ENCODE results near the gene CFAP46.
"Not testable (repeated sequence)": the region's sequence is repeated elsewhere in the genome, so short reads cannot be mapped to it uniquely, and the experiment has no call there.

CFAP46 gene

GRCh38 chr10:132972149-132972985 is 30.0 kb upstream of the CFAP46 start:
- no peaks in the 10 kb centered on the region for H3K36me3 ChIP-seq (ENCODE audit: control insufficient read depth, insufficient read depth, low read length)
- H3K4me3 ChIP-seq (ENCODE audit: low read length): no peak overlapping the region
- DNase-seq (ENCODE audit: low read depth, low spot score): no peak
- no peaks in the 10 kb centered on the region for H3K9me3 ChIP-seq (ENCODE audit: control insufficient read depth, insufficient read depth, low read length)
- no peak overlapping the region for H3K27ac ChIP-seq (ENCODE audit: low read length)
- H3K4me1 ChIP-seq (ENCODE audit: control insufficient read depth, insufficient read depth, low read length): peaks cover 9% of the 10 kb centered on the region; the same call in 1 of the 2 replicates
- H3K27me3 ChIP-seq (ENCODE audit: control insufficient read depth, insufficient read depth, low read length): no peaks in the 10 kb centered on the region
- no CpG with 5 or more reads among the region's 26 CpGs for WGBS (ENCODE audit: insufficient coverage, insufficient read length)

GRCh38 chr10:132971448-132972148 is 29.2 kb upstream of the CFAP46 start:
- DNase-seq (ENCODE audit: low read depth, low spot score): no peak
- Histone ChIP-seq H3K9me3 (ENCODE audit: control insufficient read depth, insufficient read depth, low read length) (no peaks in the 10 kb centered on the region), H3K4me3 (ENCODE audit: low read length) (no peak overlapping the region), H3K4me1 (ENCODE audit: control insufficient read depth, insufficient read depth, low read length) (peaks cover 9% of the 10 kb centered on the region; the same call in 1 of the 2 replicates), H3K36me3 (ENCODE audit: control insufficient read depth, insufficient read depth, low read length) (no peaks in the 10 kb centered on the region), H3K27ac (ENCODE audit: low read length) (no peak overlapping the region), H3K27me3 (ENCODE audit: control insufficient read depth, insufficient read depth, low read length) (no peaks in the 10 kb centered on the region)
- no CpG with 5 or more reads among the region's 24 CpGs for WGBS (ENCODE audit: insufficient coverage, insufficient read length)

- Histone ChIP-seq H3K27ac (ENCODE audit: low read length) (no peak overlapping the region), H3K9me3 (ENCODE audit: control insufficient read depth, insufficient read depth, low read length) (no peaks in the 10 kb centered on the region), H3K4me3 (ENCODE audit: low read length) (no peak overlapping the region), H3K36me3 (ENCODE audit: control insufficient read depth, insufficient read depth, low read length) (no peaks in the 10 kb centered on the region), H3K4me1 (ENCODE audit: control insufficient read depth, insufficient read depth, low read length) (peaks cover 9% of the 10 kb centered on the region; the same call in 1 of the 2 replicates), H3K27me3 (ENCODE audit: control insufficient read depth, insufficient read depth, low read length) (no peaks in the 10 kb centered on the region)
- DNase-seq (ENCODE audit: low read depth, low spot score): no peak
- no CpG with 5 or more reads among the region's 22 CpGs for WGBS (ENCODE audit: insufficient coverage, insufficient read length)
These were observed 28.5 kb upstream of the CFAP46 start for GRCh38 chr10:132970641-132971438.

GRCh38 chr10:132967540-132967939 is 25.2 kb upstream of the CFAP46 start:
- no peak for DNase-seq (ENCODE audit: low read depth, low spot score)
- WGBS (ENCODE audit: insufficient coverage, insufficient read length): no CpG with 5 or more reads among the region's 11 CpGs
- H3K36me3 ChIP-seq (ENCODE audit: control insufficient read depth, insufficient read depth, low read length): no peaks in the 10 kb centered on the region
- H3K4me1 ChIP-seq (ENCODE audit: control insufficient read depth, insufficient read depth, low read length): peaks cover 8% of the 10 kb centered on the region; the same call in 1 of the 2 replicates
- no peaks in the 10 kb centered on the region; the same call in 1 of the 2 replicates for H3K9me3 ChIP-seq (ENCODE audit: control insufficient read depth, insufficient read depth, low read length)
- no peak overlapping the region for H3K4me3 ChIP-seq (ENCODE audit: low read length)
- no peak overlapping the region for H3K27ac ChIP-seq (ENCODE audit: low read length)
- H3K27me3 ChIP-seq (ENCODE audit: control insufficient read depth, insufficient read depth, low read length): no peaks in the 10 kb centered on the region

GRCh38 chr10:132965411-132966057 is 23.2 kb upstream of the CFAP46 start:
- Histone ChIP-seq H3K27me3 (ENCODE audit: control insufficient read depth, insufficient read depth, low read length) (no peaks in the 10 kb centered on the region), H3K4me3 (ENCODE audit: low read length) (no peak overlapping the region), H3K4me1 (ENCODE audit: control insufficient read depth, insufficient read depth, low read length) (peaks cover 5% of the 10 kb centered on the region), H3K36me3 (ENCODE audit: control insufficient read depth, insufficient read depth, low read length) (no peaks in the 10 kb centered on the region), H3K27ac (ENCODE audit: low read length) (no peak overlapping the region), H3K9me3 (ENCODE audit: control insufficient read depth, insufficient read depth, low read length) (no peaks in the 10 kb centered on the region; the same call in 1 of the 2 replicates)
- no peak for DNase-seq (ENCODE audit: low read depth, low spot score)
- WGBS (ENCODE audit: insufficient coverage, insufficient read length): 100% methylated on average over 3 of the region's 26 CpGs

GRCh38 chr10:132964707-132965410 is 22.5 kb upstream of the CFAP46 start:
- not testable (repeated sequence) for H3K27me3 ChIP-seq (ENCODE audit: control insufficient read depth, insufficient read depth, low read length); H3K36me3 ChIP-seq (ENCODE audit: control insufficient read depth, insufficient read depth, low read length); H3K9me3 ChIP-seq (ENCODE audit: control insufficient read depth, insufficient read depth, low read length); H3K4me3 ChIP-seq (ENCODE audit: low read length); H3K27ac ChIP-seq (ENCODE audit: low read length); H3K4me1 ChIP-seq (ENCODE audit: control insufficient read depth, insufficient read depth, low read length); DNase-seq (ENCODE audit: low read depth, low spot score)
- no CpG with 5 or more reads among the region's 43 CpGs for WGBS (ENCODE audit: insufficient coverage, insufficient read length)

- Histone ChIP-seq H3K4me1 (ENCODE audit: control insufficient read depth, insufficient read depth, low read length) (peaks cover 5% of the 10 kb centered on the region), H3K4me3 (ENCODE audit: low read length) (no peak overlapping the region), H3K36me3 (ENCODE audit: control insufficient read depth, insufficient read depth, low read length) (no peaks in the 10 kb centered on the region), H3K27ac (ENCODE audit: low read length) (no peak overlapping the region), H3K9me3 (ENCODE audit: control insufficient read depth, insufficient read depth, low read length) (no peaks in the 10 kb centered on the region; the same call in 1 of the 2 replicates), H3K27me3 (ENCODE audit: control insufficient read depth, insufficient read depth, low read length) (no peaks in the 10 kb centered on the region)
- no peak for DNase-seq (ENCODE audit: low read depth, low spot score)
- WGBS (ENCODE audit: insufficient coverage, insufficient read length): no CpG with 5 or more reads among the region's 15 CpGs
These were observed 21.9 kb upstream of the CFAP46 start for GRCh38 chr10:132964231-132964630.

- Histone ChIP-seq H3K27me3 (ENCODE audit: control insufficient read depth, insufficient read depth, low read length) (no peaks in the 10 kb centered on the region), H3K4me3 (ENCODE audit: low read length) (no peak overlapping the region), H3K36me3 (ENCODE audit: control insufficient read depth, insufficient read depth, low read length) (no peaks in the 10 kb centered on the region), H3K9me3 (ENCODE audit: control insufficient read depth, insufficient read depth, low read length) (no peaks in the 10 kb centered on the region; the same call in 1 of the 2 replicates), H3K4me1 (ENCODE audit: control insufficient read depth, insufficient read depth, low read length) (peaks cover 5% of the 10 kb centered on the region), H3K27ac (ENCODE audit: low read length) (no peak overlapping the region)
- WGBS (ENCODE audit: insufficient coverage, insufficient read length): 93% methylated on average over 4 of the region's 14 CpGs
- no peak for DNase-seq (ENCODE audit: low read depth, low spot score)
These were observed 21.1 kb upstream of the CFAP46 start for GRCh38 chr10:132963430-132963960.

- Histone ChIP-seq H3K4me1 (ENCODE audit: control insufficient read depth, insufficient read depth, low read length) (peaks cover 5% of the 10 kb centered on the region), H3K4me3 (ENCODE audit: low read length) (peak overlapping the region; percentile 15; the same call in 1 of the 2 replicates), H3K27ac (ENCODE audit: low read length) (no peak overlapping the region), H3K36me3 (ENCODE audit: control insufficient read depth, insufficient read depth, low read length) (no peaks in the 10 kb centered on the region), H3K27me3 (ENCODE audit: control insufficient read depth, insufficient read depth, low read length) (no peaks in the 10 kb centered on the region), H3K9me3 (ENCODE audit: control insufficient read depth, insufficient read depth, low read length) (no peaks in the 10 kb centered on the region; the same call in 1 of the 2 replicates)
- WGBS (ENCODE audit: insufficient coverage, insufficient read length): 100% methylated on average over 1 of the region's 11 CpGs
- DNase-seq (ENCODE audit: low read depth, low spot score): no peak
These were observed 20.5 kb upstream of the CFAP46 start for GRCh38 chr10:132962623-132963429.

All from iPS DF 6.9 (cell line).